ENCODE results near the gene EYS.
"Not testable (repeated sequence)": the region's sequence is repeated elsewhere in the genome, so short reads cannot be mapped to it uniquely, and the experiment has no call there.

GRCh38 chr6:65627434-65627999 is 79.5 kb downstream of the EYS start:
- not testable (repeated sequence) for TF ChIP-seq CTCF (conservative IDR thresholded peaks at IDR 0.05; ENCODE audit: low read length); EZH2phosphoT487 (IDR thresholded peaks at IDR 0.05; ENCODE audit: borderline replicate concordance)

All from Loucy (cell line).